HepG2 (cell line): ENCODE results near the gene NT5C3B. TPM values are rescaled to one million over a fixed set of nuclear protein-coding genes. Genes with fewer than 3 reads are reported as not detected.

ENCODE experiments used
- AGO2 ChIP-seq: fragments of 200-400 bp; formaldehyde crosslinking; optimal IDR thresholded peaks from 2 replicates; pipeline ENCODE3; 2017; ENCODE audit warnings: mild to moderate bottlenecking, low read depth, low read length, moderate library complexity
- BCL3 ChIP-seq: sonication (generic); formaldehyde crosslinking; IDR thresholded peaks from 2 replicates; pipeline ENCODE4 v1.5.1; 2020; ENCODE audit warnings: mild to moderate bottlenecking, missing genetic modification reagents, moderate library complexity
- CCDC6 ChIP-seq: sonication (generic); formaldehyde crosslinking; IDR thresholded peaks from 2 replicates; pipeline ENCODE4 v1.8.1; 2022; ENCODE audit warnings: mild to moderate bottlenecking, missing genetic modification reagents, moderate library complexity
- HNF4G ChIP-seq, 2 experiments: sonication (generic) in 1 of 2; formaldehyde crosslinking in 1 of 2; IDR thresholded peaks; 2 replicates each; pipeline versions ENCODE4 v1.4.0 to v1.6.1; 2011 to 2020; ENCODE audit warnings: borderline replicate concordance in 2 of 2, low read depth in 2 of 2, mild to moderate bottlenecking in 2 of 2, low read length in 1 of 2, missing genetic modification reagents in 1 of 2, moderate library complexity in 1 of 2
- MEF2D ChIP-seq: sonication (generic); formaldehyde crosslinking; IDR thresholded peaks from 2 replicates; pipeline ENCODE4 v1.5.1; 2020; ENCODE audit warnings: mild to moderate bottlenecking, missing genetic modification reagents
- NR2F6 ChIP-seq, 2 experiments: IDR thresholded peaks; 2 replicates each; pipeline ENCODE4 v1.6.1; 2016; ENCODE audit warnings: antibody characterized with exemption in 1 of 2, mild to moderate bottlenecking in 1 of 2
- POLR2AphosphoS2 ChIP-seq: IDR thresholded peaks from 2 replicates; pipeline ENCODE4 v1.6.1; 2011; ENCODE audit warnings: low read depth, low read length, improper control_type of control experiment
- POLR2G ChIP-seq: fragments of 200-400 bp; formaldehyde crosslinking; IDR thresholded peaks from 2 replicates; pipeline ENCODE4 v1.6.1; 2018; ENCODE audit warnings: mild to moderate bottlenecking, low read depth, low read length, moderate library complexity
- RBFOX2 ChIP-seq: fragments of 200-400 bp; formaldehyde crosslinking; IDR thresholded peaks from 2 replicates; pipeline ENCODE4 v1.6.1; 2017; ENCODE audit warnings: low read depth, mild to moderate bottlenecking, low read length
- ZC3H13 ChIP-seq: sonication (generic); formaldehyde crosslinking; IDR thresholded peaks from 2 replicates; pipeline ENCODE4 v1.8.1; 2023; ENCODE audit warnings: mild to moderate bottlenecking, missing genetic modification reagents, moderate library complexity
- ZFP82 ChIP-seq: sonication (generic); formaldehyde crosslinking; IDR thresholded peaks from 2 replicates; pipeline ENCODE4 v1.5.1; 2020; ENCODE audit warnings: mild to moderate bottlenecking, missing genetic modification reagents, borderline replicate concordance
- ZFY ChIP-seq: sonication (generic); formaldehyde crosslinking; IDR thresholded peaks from 2 replicates; pipeline ENCODE4 v1.4.0; 2020; ENCODE audit warnings: missing genetic modification reagents
- ZNF34 ChIP-seq: sonication (generic); formaldehyde crosslinking; IDR thresholded peaks from 2 replicates; pipeline ENCODE4 v1.4.0; 2020; ENCODE audit warnings: mild to moderate bottlenecking, missing genetic modification reagents, borderline replicate concordance
- ZNF687 ChIP-seq: sonication (generic); formaldehyde crosslinking; IDR thresholded peaks from 2 replicates; pipeline ENCODE4 v1.5.1; 2020; ENCODE audit warnings: mild to moderate bottlenecking, missing genetic modification reagents, moderate library complexity
- ZNF713 ChIP-seq: sonication (generic); formaldehyde crosslinking; IDR thresholded peaks from 2 replicates; pipeline ENCODE4 v1.4.0; 2020; ENCODE audit warnings: mild to moderate bottlenecking, missing genetic modification reagents
- ZNF770 ChIP-seq: sonication (generic); formaldehyde crosslinking; IDR thresholded peaks from 2 replicates; pipeline ENCODE4 v1.5.0; 2020; ENCODE audit warnings: mild to moderate bottlenecking, missing genetic modification reagents
- ZNF772 ChIP-seq: sonication (generic); formaldehyde crosslinking; IDR thresholded peaks from 2 replicates; pipeline ENCODE4 v1.5.0; 2020; ENCODE audit warnings: mild to moderate bottlenecking, missing genetic modification reagents
- polyA plus RNA-seq, 8 experiments: library from polyadenylated mRNA; depleted of rRNA in 3 of 8; stranded (reverse) in 7 of 8; unstranded in 1 of 8; fragments of >200 nt; fragmentation: Illumina TruSeq in 4 of 8; extraction: Trizol in 4 of 8; gene quantifications; 2 replicates each; pipeline versions ENCODE4 v1.2.1 to v1.2.3, GENCODE V29; 2011 to 2016; ENCODE audit warnings: low read depth in 4 of 8, missing spikeins in 1 of 8, mixed read lengths in 1 of 8; ENCODE audit not compliant: insufficient read depth in 1 of 8
- total RNA-seq, 5 experiments: library from RNA; depleted of rRNA; stranded (reverse); fragments of >200 nt; fragmentation: Illumina TruSeq; extraction: Trizol; gene quantifications; 2 replicates each; pipeline ENCODE4 v1.2.3, GENCODE V29; 2016; ENCODE audit warnings: low read depth in 1 of 5
- TF ChIP-seq, protein P1 (sequence below): sonication (generic); formaldehyde crosslinking; IDR thresholded peaks from 2 replicates; pipeline ENCODE4 v1.4.0; 2020; ENCODE audit warnings: missing genetic modification reagents

NT5C3B gene
- total and polyA plus RNA-seq, 2 of the 13 experiments (the other 11 are each of a cell fraction or from before 2014, with no cell fraction given), result 104 to 126 TPM

DNA sequence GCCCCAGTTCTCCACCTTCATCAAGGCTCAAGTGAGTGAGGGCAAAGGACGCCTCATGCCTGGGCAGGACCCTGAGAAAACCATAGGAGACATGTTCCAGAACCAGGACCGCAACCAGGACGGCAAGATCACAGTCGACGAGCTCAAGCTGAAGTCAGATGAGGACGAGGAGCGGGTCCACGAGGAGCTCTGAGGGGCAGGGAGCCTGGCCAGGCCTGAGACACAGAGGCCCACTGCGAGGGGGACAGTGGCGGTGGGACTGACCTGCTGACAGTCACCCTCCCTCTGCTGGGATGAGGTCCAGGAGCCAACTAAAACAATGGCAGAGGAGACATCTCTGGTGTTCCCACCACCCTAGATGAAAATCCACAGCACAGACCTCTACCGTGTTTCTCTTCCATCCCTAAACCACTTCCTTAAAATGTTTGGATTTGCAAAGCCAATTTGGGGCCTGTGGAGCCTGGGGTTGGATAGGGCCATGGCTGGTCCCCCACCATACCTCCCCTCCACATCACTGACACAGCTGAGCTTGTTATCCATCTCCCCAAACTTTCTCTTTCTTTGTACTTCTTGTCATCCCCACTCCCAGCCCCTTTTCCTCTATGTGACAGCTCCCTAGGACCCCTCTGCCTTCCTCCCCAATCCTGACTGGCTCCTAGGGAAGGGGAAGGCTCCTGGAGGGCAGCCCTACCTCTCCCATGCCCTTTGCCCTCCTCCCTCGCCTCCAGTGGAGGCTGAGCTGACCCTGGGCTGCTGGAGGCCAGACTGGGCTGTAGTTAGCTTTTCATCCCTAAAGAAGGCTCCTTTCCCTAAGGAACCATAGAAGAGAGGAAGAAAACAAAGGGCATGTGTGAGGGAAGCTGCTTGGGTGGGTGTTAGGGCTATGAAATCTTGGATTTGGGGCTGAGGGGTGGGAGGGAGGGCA is 13.6 kb downstream of the NT5C3B start (continued):
- TF ChIP-seq ZNF687 (CRISPR knock-in tag) (peak; percentile 33; the same call in 1 of the 2 replicates), NR2F6 (IDR thresholded peaks at IDR 0.05) (0 out of 2 replicates have a peak, but pooled peaks have one; percentile 12), NR2F6 (CRISPR knock-in tag; IDR thresholded peaks at IDR 0.05) (no peak), AGO2 (peak; percentile 67), HNF4G (IDR thresholded peaks at IDR 0.05; ENCODE audit: borderline replicate concordance, low read depth, low read length) (0 out of 2 replicates have a peak, but pooled peaks have one; percentile 5), HNF4G (CRISPR knock-in tag; IDR thresholded peaks at IDR 0.05; ENCODE audit: borderline replicate concordance, low read depth) (no peak), ZNF770 (CRISPR knock-in tag) (peak; percentile 94), BCL3 (CRISPR knock-in tag) (peak; percentile 47; the same call in 1 of the 2 replicates), MEF2D (CRISPR knock-in tag) (0 out of 2 replicates have a peak, but pooled peaks have one; percentile 26), ZNF713 (CRISPR knock-in tag) (no peak), ZFP82 (CRISPR knock-in tag) (no peak), ZC3H13 (CRISPR knock-in tag) (peak; percentile 90), POLR2AphosphoS2 (peak; percentile 24; the same call in 1 of the 2 replicates), CCDC6 (CRISPR knock-in tag) (no peak), ZNF772 (CRISPR knock-in tag) (no peak), ZNF34 (CRISPR knock-in tag) (no peak), RBFOX2 (0 out of 2 replicates have a peak, but pooled peaks have one; percentile 19), POLR2G (peak; percentile 46; the same call in 1 of the 2 replicates), ZFY (0 out of 2 replicates have a peak, but pooled peaks have one; percentile 20)
- TF ChIP-seq, protein P1, sequence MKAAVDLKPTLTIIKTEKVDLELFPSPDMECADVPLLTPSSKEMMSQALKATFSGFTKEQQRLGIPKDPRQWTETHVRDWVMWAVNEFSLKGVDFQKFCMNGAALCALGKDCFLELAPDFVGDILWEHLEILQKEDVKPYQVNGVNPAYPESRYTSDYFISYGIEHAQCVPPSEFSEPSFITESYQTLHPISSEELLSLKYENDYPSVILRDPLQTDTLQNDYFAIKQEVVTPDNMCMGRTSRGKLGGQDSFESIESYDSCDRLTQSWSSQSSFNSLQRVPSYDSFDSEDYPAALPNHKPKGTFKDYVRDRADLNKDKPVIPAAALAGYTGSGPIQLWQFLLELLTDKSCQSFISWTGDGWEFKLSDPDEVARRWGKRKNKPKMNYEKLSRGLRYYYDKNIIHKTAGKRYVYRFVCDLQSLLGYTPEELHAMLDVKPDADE, result 0 out of 2 replicates have a peak, but pooled peaks have one; percentile 35
